DMS 273 treated with DMSO at 0.1 percent for 48 hours (cell line): ENCODE results near the gene SLC41A3.
"Not testable (repeated sequence)": the region's sequence is repeated elsewhere in the genome, so short reads cannot be mapped to it uniquely, and the experiment has no call there.

ENCODE experiments used
- DNase-seq: peaks from one replicate; lab custom pipeline; 2025; lab: John Stamatoyannopoulos, UW

SLC41A3 gene

DNA sequence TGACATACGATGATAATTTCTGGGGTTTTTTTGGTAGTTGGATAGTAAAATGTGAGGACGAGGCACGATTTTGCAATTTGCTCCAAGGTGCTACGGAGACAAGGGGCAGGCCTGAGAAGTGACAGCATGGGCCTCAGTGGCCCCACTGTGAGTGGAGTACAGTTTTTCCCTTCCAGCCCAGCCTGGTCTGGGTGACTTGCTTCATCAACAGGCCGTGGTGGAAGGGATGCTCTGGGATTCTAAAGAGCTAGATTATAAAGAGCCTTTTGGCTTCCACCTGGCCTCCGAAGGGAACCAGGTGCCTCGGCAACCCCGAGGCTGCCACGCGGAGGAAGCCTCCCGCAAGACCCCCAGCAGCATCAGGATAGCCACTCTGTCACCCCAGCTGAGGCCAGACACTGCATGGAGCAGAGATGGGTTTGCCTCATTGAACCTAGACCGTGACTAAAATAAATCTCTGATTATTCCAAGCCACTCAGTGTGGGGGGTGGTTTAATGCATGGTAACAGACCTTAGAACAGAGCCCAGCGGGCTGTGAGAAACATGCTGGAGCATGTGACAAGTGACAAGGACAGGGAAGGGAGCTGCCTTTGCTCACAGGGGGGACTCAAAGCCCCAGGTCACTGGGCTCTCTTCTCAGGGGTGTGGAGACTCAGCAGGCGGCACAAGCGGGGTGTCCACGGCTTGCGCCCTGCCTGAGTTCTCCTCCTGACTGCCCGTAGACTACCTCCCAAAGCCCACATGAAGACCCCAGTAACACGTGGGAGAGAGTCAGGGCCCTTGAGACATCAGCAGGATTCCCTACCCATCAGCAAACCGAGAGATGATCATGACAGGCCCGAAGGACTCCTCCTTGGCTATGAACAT lies 22.6 kb upstream of the SLC41A3 start:
- no peak for DNase-seq

DNA sequence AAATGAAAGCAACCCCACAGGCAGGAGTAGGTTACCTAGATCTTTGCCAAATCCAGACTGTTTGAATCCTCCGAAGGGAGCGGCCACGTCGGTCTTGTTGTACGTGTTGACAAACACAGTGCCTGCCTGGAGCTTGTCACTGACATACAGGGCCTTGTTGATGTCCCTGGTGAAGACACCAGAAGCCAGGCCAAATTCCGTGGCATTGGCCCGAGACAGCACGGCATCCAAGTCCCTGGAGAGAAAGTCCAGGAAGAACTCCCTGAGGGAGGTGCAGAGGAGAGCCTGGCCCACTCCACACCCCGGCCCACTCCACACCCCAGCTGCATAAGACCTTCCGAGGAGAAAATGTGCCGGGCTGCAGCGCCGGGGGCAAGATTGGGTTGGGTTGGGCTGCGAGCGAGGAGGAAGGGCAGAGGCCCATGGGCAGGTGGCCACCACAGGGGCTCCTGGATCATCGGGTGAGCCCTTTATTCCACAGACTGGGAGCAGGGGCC lies 21.8 kb upstream of the SLC41A3 start:
- DNase-seq = no peak

DNA sequence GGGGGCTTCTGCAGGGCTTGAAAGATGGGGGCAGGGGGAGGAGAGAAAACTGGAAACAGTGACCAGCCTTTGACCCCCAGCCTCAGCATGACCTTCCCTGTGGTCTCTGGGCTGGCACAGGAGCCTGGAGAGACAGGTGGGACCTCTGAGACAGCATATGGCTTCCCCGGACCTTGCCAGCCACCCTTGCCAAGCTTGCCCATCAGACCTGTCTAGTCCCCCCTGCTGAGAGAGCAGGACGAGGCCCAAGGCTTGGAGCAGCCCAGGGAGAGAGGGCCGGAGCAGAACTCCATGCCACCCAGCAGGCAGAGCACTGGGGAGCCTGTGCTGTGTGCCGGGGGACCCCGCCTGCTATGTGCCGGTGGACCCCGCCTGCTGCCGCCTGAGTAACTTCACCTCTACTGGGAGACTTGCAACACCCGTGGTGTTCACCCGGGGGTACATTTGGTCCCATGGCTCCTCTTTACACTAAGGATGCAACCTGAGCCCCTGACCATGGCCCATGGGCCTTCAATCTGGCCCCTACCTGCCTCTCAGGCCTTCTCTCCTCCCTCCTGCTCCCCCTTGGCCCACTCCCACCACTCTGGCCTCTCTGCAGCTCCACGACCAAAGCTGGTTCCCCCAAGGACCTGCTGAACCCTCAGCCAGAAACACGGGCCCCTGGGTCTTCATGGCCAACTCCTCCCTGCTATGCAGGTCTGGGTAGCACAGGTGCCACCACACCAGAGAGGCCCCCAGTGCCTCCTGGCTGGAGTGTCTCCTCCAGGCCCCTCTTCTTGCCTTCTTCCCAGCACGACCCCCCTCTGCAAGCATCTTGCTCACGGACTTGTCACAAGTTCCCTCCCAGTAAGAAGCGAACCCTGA lies 21.1 kb upstream of the SLC41A3 start:
- no peak for DNase-seq

DNA sequence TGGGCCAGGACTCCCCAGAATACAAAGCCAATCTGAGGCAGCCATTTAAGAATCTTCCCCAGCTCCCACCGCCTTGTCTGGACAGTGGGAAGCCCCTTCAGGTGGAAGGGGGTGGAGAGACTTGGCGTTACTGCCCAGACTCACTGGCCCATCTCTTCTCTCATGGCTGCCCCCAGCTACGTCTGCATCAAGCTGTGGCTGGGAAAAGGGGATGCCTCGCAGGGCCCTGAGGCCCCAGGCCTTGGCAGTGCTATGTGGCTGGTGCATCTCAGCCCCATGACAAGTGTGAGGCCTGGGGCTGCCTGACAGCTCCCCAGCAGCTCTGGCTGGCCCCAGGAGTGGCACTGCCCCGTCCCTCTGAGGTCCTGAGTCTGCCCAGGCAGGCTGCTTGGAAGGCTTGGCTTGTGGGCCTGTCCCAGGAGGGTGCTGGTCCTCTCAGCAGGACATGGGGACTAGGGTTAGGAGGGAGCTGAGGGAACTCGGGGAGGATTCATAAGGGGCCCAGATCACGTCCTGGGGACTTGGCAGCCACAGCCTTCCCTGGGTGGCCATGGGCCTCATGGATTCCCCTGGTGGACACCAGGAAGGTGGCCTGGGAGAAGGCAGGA lies 20.2 kb upstream of the SLC41A3 start:
- no peak for DNase-seq

DNA sequence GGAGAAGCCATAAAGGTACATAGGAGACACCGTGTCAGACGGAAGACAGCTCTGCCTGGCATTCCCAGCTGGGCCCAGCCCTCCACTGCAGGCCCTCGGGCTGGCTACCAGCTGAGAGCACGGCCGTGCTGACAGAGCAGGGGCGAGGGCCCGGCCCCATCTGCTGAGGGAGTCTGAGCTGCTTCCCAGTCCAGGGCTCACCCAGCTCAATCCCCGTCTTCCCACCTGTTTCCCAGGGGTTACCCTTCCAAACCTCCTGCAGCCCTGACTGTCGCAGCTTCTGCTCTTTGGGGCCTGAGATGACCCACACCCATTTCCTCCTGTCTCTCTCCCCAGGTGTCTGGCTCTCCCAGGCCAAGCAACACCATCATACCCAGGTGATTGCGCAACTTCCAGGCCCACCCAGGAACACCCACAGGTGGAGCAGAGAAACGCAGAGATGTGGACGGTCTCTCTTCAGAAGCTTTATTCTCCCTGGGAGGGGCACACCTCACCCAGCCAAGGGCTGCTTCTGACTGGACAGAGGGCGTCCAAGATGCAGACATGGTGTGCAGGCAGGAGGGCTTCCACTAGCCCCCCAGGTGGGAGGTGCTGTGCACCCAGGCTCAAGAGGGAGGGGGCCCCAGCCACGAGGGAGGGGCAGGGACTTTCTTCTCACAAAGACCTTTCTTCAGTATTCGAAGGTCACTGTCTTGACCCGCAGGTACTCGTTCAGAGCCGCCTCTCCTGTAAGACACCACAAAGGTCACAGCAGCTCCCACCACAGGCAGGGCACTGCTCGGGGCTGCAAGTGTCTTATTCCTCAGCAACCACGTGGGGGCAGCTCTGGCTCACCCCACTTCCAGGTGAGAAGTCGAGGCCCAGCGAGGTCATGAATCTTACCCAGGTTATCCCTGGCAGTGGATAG lies 19.4 kb upstream of the SLC41A3 start:
- DNase-seq = no peak

DNA sequence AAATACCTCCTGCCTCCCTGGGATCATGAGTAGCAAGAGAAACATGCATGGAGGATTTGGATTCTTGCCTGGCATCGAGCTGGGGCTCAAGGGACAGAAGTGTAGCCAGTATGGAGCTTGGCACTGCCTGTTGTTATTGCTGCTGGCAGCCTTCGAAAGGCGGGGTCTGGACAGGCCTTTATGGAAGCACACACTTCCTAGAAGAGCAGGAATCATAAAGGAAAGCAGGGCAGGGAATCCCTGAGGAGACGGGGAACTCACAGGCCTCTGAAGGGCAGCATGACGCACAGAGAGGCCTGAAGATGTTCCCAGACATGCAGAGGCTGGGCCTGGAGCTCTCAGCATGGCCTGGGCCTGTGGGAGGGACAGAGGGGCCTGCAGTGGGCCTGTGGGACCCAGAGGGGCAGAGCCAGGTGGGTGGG lies 18.6 kb upstream of the SLC41A3 start:
- no peak for DNase-seq

DNA sequence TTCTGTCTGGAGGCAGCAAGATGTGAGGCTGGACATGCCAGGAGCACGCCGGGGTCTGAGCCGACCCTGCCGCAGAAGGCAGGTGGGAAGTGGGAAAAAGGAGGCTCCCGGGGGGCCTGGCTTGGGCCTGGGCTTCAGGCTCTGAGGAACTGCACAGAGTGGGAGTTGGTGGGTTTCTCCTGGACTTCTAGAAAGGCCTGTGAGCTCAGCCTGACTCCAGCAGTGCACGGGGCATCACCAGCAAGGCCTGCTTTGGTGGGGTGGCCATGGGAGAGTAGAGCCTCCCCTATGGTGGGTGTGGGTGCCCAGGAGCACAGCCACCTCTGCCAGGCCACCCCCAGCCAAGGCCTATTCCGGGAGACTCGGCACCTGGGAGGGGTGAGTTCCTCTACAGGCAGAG lies 18.1 kb upstream of the SLC41A3 start:
- DNase-seq = no peak

DNA sequence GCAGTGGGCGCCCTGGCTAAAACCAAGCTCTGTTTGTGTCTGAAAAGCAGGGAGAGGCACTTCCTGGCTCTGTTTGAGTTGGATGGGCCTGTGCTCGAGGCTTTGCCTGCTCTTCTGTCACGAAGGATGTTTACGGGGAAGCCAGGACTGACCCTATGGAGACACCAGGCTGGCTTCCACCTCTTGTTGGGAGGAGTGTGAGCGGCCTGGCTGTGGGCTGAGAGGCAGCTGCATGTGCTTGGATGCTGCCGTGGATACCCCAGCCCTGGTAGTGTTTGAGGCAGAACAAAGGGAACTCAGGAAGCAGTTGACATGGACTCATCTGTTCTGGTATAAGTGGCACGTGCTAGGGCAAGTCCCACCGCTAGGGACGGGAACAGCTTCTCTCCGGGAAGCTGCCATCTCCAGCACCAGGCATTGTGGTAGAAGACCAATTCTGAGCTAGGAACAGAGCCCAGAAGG lies 17.6 kb upstream of the SLC41A3 start:
- no peak for DNase-seq

DNA sequence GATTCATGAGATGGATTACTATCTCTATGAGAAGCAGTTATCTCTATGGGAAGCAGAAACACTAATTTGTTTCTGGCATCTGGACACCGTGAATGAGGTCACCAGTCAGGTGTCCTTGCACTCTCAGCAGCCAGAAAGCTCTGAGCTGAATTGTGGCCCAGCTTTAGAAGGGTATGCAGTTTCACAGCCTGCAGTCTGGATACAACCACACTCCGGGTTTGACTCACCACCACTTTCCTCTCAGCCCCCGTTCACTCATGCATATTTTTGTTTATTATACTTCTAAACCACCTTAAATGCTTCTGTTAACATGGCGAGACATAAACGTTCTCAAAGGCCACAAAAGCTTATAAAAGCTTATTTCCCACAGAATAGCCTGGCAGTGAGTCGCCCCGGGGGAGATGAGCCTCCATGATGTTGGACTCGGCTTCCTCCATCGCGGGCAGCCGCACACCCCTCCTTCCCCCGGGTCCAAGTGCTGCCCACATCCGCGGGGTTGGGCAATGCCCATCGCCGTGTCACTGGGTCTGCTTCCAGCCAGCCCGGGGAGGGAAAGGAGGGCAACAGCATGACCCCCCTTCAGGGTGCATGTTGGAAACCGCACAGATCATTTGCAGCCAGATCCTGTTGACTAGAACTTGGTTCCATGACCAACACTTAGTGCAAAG lies 16.8 kb upstream of the SLC41A3 start:
- no peak for DNase-seq

DNA sequence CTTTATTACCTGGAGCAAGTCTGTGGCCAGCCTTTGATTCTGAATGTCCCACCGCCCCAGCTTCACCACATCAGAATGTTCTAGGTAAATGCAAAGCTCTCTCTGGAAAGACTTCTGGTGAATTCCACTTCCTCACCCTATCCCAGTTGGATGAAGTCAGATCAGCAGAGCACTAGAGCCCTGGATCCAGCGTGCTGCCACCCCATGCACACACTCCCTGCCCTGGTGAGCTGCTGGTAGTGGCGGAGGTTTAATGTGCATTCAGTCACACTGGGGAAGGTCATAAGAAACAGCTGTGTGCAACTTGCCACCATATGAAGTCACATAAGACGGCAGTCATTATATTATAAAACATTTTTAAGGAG lies 16.3 kb upstream of the SLC41A3 start:
- no peak for DNase-seq

DNA sequence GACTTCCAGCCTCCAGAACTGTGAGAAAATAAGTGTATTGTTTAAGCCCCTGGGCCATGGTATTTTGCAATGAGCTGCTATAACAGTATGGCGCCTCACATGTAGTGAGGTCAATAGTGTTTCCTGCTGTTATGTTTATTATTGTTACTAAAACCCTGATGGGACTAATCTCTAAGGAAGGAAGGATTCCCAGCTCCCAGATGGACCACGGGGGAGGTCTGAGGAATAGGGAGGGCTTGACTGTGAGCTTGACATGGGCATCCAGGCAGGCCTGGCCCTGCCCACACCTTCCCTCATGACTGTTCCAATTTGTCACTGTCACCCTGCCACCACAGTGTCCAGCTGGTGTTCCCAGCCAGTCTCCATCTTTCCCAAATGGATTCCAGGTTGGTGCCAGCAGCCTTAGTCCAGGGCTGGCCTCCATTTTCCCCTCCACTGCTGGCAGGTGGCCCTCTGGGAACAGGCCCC lies 14.5 kb upstream of the SLC41A3 start:
- no peak for DNase-seq

DNA sequence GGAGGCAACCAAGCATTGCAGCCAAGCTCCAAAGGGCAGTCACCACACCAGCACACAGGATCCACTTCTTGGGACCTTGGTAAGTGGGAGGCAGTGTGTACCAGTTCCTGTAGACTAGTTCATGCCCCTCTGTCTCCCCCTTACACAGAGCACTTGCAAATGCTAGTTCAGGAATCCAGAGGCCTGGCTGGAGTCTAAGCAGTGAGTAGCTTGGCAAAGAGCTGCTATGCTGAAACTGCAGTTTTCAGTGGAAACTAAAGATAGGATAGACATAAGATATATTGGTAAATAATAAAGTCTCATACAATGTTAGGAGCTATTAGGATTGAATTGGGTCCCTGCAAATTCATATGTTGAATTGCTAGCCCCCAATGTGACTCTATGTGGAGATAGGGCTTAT lies 13.9 kb upstream of the SLC41A3 start:
- no peak for DNase-seq

DNA sequence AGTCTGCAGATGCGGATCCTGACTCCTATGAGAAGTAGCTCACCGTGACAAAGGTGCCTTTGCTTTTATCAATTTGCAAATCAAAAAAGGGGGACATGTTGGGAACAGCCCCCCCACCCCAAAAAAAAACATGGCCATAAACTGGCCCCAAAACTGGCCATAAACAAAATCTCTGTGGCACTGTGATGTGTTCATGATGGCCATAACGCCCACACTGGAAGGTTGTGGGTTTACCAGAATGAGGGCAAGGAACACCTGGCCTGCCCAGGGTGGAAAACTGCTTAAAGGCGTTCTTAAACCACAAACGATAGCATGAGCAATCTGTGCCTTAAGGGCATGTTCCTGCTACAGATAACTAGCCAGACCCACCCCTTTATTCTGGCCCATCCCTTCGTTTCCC lies 12.3 kb upstream of the SLC41A3 start:
- not testable (repeated sequence) for DNase-seq

DNA sequence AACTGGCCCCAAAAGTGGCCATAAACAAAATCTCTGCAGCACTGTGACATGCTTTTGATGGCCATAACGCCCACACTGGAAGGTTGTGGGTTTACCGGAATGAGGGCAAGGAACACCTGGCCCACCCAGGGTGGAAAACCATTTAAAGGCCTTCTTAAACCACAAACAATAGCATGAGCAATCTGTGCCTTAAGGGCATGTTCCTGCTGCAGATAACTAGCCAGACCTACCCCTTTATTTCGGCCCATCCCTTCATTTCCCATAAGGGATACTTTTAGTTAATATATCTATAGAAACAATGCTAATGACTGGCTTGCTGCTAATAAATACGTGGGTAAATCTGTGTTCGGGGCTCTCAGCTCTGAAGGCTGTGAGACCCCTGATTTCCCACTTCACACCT lies 8.2 kb upstream of the SLC41A3 start:
- not testable (repeated sequence) for DNase-seq

DNA sequence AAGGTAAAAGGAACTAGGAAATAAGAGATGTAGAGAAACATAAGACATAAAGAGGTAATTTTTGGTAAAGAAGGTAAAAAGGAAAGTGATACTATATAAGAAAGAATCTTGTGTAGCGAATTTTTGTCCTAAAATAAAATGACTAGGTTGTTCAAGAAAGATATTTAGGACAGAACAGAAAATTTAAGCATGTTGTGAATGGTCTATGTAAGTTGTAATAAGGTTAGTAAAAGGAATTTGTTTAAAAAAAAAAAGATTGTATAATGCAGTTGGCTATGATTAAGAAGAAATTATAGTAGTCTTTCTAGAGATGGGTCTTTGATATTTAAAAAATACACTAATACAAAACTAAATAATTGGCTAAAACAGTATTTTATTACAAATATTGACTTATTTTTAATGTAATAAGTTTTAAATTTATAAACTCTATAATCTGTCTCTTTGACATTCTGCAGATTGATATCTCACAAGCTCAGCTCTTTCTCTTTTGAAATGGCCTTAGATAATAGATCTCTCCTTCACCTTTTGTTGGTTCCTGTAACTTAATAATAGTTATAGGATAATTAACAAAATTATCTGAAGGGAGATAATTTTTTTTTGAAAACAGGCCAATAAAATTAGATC lies 3.7 kb upstream of the SLC41A3 start:
- DNase-seq = no peak

DNA sequence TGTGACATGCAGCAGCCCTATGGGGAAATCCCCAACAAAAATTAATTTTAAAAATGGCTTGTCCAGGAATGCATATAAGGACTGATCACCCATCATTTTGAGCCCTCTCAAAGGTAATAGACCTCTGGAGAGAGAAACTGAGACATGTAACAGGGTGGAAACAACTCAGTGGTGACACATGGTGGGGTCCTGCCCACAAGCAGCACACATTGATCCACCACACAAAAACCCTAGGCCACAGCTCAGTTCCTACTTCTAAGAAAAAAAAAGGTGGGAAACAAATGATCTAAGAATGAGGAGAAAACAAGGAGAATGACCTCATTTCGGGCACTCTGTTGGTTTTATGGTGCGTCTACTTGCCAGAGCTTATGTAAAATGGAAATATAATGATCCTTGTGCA lies 1.9 kb upstream of the SLC41A3 start:
- DNase-seq = no peak

DNA sequence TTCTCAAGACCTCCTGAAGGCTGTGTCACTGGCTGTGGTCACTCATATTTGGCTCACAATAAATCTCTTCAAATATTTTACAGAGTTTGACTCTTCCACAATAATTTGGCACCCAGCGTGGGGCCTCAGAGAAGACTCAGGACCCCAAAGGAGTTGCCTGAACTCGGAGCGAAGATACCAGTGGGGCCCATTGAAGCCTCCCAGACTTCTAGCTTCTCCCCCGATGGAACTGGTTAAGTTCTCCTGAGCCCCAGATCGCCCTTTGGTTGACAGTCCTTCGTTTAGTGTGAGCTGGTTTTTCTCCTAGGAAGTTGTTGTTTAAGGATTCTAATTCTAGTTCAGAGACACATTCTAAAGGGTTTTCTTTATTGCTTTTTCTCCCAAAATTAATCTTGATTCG lies 1.4 kb upstream of the SLC41A3 start:
- no peak for DNase-seq

DNA sequence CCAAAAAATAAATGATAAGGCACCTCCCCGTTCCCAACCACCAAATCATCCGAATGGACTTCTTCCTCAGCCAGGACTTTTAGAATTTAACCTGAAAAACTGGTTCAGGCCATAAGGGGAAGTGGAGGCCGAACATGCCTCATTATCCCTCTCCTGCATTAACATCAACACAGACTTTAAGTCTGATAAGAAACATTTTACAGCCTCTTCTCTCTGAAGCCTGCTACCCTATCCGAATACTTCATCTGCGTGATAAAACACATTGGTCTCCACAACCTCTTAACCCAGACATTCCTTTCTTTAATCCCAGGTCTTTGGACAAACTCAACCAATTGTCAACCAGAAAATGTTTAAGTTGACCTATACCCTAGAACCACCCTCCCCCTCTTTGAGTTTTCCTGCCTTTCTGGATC lies 850 bp upstream of the SLC41A3 start:
- DNase-seq = no peak

DNA sequence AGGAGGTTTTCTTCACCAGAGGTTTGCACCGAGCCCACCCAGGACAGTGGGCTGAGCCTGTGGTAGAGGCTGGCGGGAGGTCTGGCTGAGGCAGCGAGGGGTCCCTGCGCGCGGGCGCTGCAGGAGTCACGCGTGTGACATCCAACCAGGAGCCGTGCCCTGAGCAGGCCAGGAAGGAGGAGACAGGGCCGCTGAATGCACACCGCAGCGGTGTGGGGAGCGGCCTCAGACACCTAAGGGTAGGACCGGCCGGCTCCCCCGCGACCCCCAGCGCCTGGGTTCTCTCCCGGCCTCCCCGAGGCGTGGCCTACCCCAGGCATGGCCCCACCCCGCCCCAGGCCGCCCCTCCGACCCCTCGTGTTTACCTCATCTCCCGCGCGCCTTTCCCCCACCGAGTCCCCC lies 412 bp downstream of the SLC41A3 start:
- no peak for DNase-seq

DNA sequence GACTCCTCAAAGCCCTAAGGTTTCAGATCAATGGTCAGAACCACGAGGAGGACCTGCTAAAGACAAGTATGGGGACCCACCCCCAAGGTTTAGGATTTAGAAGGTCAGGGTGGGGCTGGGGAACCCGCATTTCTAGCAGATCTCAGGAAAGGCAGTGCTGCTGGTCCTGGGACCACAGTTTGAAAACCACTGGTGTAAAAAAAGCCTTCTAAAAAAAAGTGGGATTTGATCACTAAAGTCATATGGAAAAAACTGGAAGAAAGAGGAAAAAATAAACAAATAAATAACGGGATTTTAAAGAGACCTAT lies 832 bp downstream of the SLC41A3 start:
- DNase-seq = no peak
